HepG2 (cell line): ENCODE measurements around the gene IGF2BP1. TPM values are rescaled to one million over a fixed set of nuclear protein-coding genes. Genes with fewer than 3 reads are reported as not detected.
"Not testable (repeated sequence)": the region's sequence is repeated elsewhere in the genome, so short reads cannot be mapped to it uniquely, and the experiment has no call there.

Source experiments
- ATAC-seq: fragments of 200-7000 bp; cut with Tn5 transposase; 3 replicates; pipeline ENCODE4 v1.9.1; 2020; ENCODE audit warnings: mild to moderate bottlenecking, moderate library complexity
- BruUV-seq: library from RNA; stranded (reverse); fragments of 400-500 nt; replicated peaks from 2 replicates; lab custom pipeline; 2021; lab: Mats Ljungman, UMichigan
- CTCF ChIA-PET: fragments of 300-600 bp; formaldehyde crosslinking; extraction: SDS; loops from one replicate; lab custom pipeline; 2021; ENCODE audit warnings: low total read pairs, inconsistent platforms, low intra/inter-chr PET ratio; lab: Yijun Ruan, JAX
- POLR2A ChIA-PET: fragments of 350-600 bp; sonication (Branson Sonifier 250); formaldehyde crosslinking; loops from one replicate; lab custom pipeline; 2020; ENCODE audit warnings: antibody characterized with exemption, inconsistent platforms; lab: Yijun Ruan, JAX
- DNase-seq: peaks from one replicate; pipeline ENCODE4 v3.0.0-alpha.2; 2015; ENCODE audit warnings: low spot score
- FAIRE-seq: peaks from 3 replicates; lab custom pipeline; 2011; peaks lifted over from hg19 to GRCh38; lab: Jason Lieb, UNC
- H2AFZ ChIP-seq: one replicate; pipeline ENCODE4 v1.6.1; 2011; ENCODE audit warnings: low read length, inconsistent platforms
- H3K27ac ChIP-seq: fragments of 300-600 bp; 3 replicates; pipeline ENCODE4 v1.8.0; 2011; ENCODE audit warnings: mixed run types, mild to moderate bottlenecking, mixed read lengths, low read length, inconsistent platforms; ENCODE audit not compliant: insufficient read depth; ENCODE audit errors: extremely low read length
- H3K27me3 ChIP-seq, 2 experiments: fragments of 200-600 bp in 1 of 2; 2 replicates in 1 of 2; 3 replicates in 1 of 2; pipeline versions ENCODE4 v1.6.0 to v1.8.0; 2011; ENCODE audit warnings: low read length in 2 of 2, mild to moderate bottlenecking in 2 of 2, moderate library complexity in 2 of 2, inconsistent platforms in 1 of 2; ENCODE audit not compliant: insufficient read depth in 2 of 2, control insufficient read depth in 1 of 2
- H3K36me3 ChIP-seq, 2 experiments: fragments of 200-600 bp in 1 of 2; replicated peaks in 1 of 2; 2 replicates in 1 of 2; 3 replicates in 1 of 2; pipeline versions ENCODE4 v1.5.1 to v1.8.0; 2011; ENCODE audit warnings: low read length in 2 of 2, inconsistent platforms in 1 of 2; ENCODE audit not compliant: insufficient read depth in 2 of 2, control insufficient read depth in 1 of 2
- H3K4me1 ChIP-seq: 2 replicates; pipeline ENCODE4 v1.5.1; 2012; ENCODE audit warnings: low read length, inconsistent platforms; ENCODE audit not compliant: insufficient read depth
- H3K4me2 ChIP-seq: 2 replicates; pipeline ENCODE4 v1.6.0; 2011; ENCODE audit warnings: low read depth, low read length, inconsistent platforms
- H3K4me3 ChIP-seq, 3 experiments: fragments of 200-600 bp in 1 of 3; sonication (generic), shearing (Covaris generic) in 1 of 3; replicated peaks in 1 of 3; 2 replicates each; pipeline ENCODE4 v1.5.1; 2011 to 2016; ENCODE audit warnings: low read length in 3 of 3, inconsistent platforms in 2 of 3, low read depth in 2 of 3, mild to moderate bottlenecking in 2 of 3, control low read depth in 1 of 3, mixed read lengths in 1 of 3; ENCODE audit not compliant: insufficient read depth in 1 of 3
- H3K79me2 ChIP-seq: one replicate; pipeline ENCODE4 v1.6.1; 2011; ENCODE audit warnings: low read length, inconsistent platforms; ENCODE audit not compliant: insufficient read depth
- H3K9ac ChIP-seq: 2 replicates; pipeline ENCODE4 v1.6.0; 2011; ENCODE audit warnings: mild to moderate bottlenecking, low read depth, low read length, inconsistent platforms; ENCODE audit not compliant: insufficient read depth
- H3K9me3 ChIP-seq: 2 replicates; pipeline ENCODE4 v1.5.1; 2012; ENCODE audit warnings: mild to moderate bottlenecking, low read length
- H4K20me1 ChIP-seq: 2 replicates; pipeline ENCODE4 v1.6.0; 2011; ENCODE audit warnings: inconsistent platforms, mild to moderate bottlenecking, low read length, moderate library complexity; ENCODE audit not compliant: insufficient read depth
- GZF1 ChIP-seq: sonication (generic); formaldehyde crosslinking; IDR thresholded peaks from 2 replicates; pipeline ENCODE4 v1.5.1; 2020; ENCODE audit warnings: mild to moderate bottlenecking, missing genetic modification reagents
- HOXA3 ChIP-seq: sonication (generic); formaldehyde crosslinking; IDR thresholded peaks from 2 replicates; pipeline ENCODE4 v1.5.0; 2020; ENCODE audit warnings: missing genetic modification reagents
- KAT8 ChIP-seq: IDR thresholded peaks from 2 replicates; pipeline ENCODE4 v1.6.1; 2016; ENCODE audit warnings: missing genetic modification reagents, missing compliant biosample characterization
- PBX3 ChIP-seq: sonication (generic); formaldehyde crosslinking; IDR thresholded peaks from 2 replicates; pipeline ENCODE4 v1.8.1; 2023; ENCODE audit warnings: missing genetic modification reagents, inconsistent platforms, borderline replicate concordance
- ZFP90 ChIP-seq: sonication (generic); formaldehyde crosslinking; IDR thresholded peaks from 2 replicates; pipeline ENCODE4 v1.8.0; 2022; ENCODE audit warnings: missing genetic modification reagents, mild to moderate bottlenecking, inconsistent platforms, borderline replicate concordance
- ZNF121 ChIP-seq: sonication (generic); formaldehyde crosslinking; IDR thresholded peaks from 2 replicates; pipeline ENCODE4 v1.5.0; 2020; ENCODE audit warnings: mild to moderate bottlenecking, missing genetic modification reagents
- ZNF414 ChIP-seq: sonication (generic); formaldehyde crosslinking; IDR thresholded peaks from 2 replicates; pipeline ENCODE4 v1.5.0; 2020; ENCODE audit warnings: missing genetic modification reagents
- ZNF564 ChIP-seq: sonication (generic); formaldehyde crosslinking; IDR thresholded peaks from 2 replicates; pipeline ENCODE4 v1.8.1; 2023; ENCODE audit warnings: mild to moderate bottlenecking, missing genetic modification reagents
- ZNF691 ChIP-seq: sonication (generic); formaldehyde crosslinking; IDR thresholded peaks from 2 replicates; pipeline ENCODE4 v1.4.0; 2020; ENCODE audit warnings: missing genetic modification reagents, low read depth, mild to moderate bottlenecking, borderline replicate concordance
- ZNF749 ChIP-seq: sonication (generic); formaldehyde crosslinking; IDR thresholded peaks from 2 replicates; pipeline ENCODE4 v1.8.0; 2022; ENCODE audit warnings: mild to moderate bottlenecking, missing genetic modification reagents, moderate library complexity, borderline replicate concordance
- WGBS: methylation state at CpG from one replicate; pipeline ENCODE4 v1.1.6; 2017; ENCODE audit warnings: low lambda C conversion rate; 5-methylcytosine and 5-hydroxymethylcytosine counted together
- in situ Hi-C: cut with HindIII; loops from 2 replicates; pipeline ENCODE4 v1.10.0; 2017; ENCODE audit warnings: low pct_unique_long_range_greater_than_20kb; ENCODE audit not compliant: extremely low pct_ligation_motif_present
- intact Hi-C: fragments of 100-400 bp; cut with micrococcal nuclease; formaldehyde crosslinking; loops from one replicate; pipeline ENCODE4 v1.10.0; 2022; ENCODE audit not compliant: unreplicated experiment
- polyA plus RNA-seq, 8 experiments: library from polyadenylated mRNA; depleted of rRNA in 3 of 8; stranded (reverse) in 7 of 8; unstranded in 1 of 8; fragments of >200 nt; fragmentation: Illumina TruSeq in 4 of 8; extraction: Trizol in 4 of 8; gene quantifications; 2 replicates each; pipeline versions ENCODE4 v1.2.1 to v1.2.3, GENCODE V29; 2011 to 2016; ENCODE audit warnings: low read depth in 4 of 8, missing spikeins in 1 of 8, mixed read lengths in 1 of 8; ENCODE audit not compliant: insufficient read depth in 1 of 8
- total RNA-seq, 5 experiments: library from RNA; depleted of rRNA; stranded (reverse); fragments of >200 nt; fragmentation: Illumina TruSeq; extraction: Trizol; gene quantifications; 2 replicates each; pipeline ENCODE4 v1.2.3, GENCODE V29; 2016; ENCODE audit warnings: low read depth in 1 of 5
- TF ChIP-seq, protein P1 (sequence below): sonication (generic); formaldehyde crosslinking; IDR thresholded peaks from 2 replicates; pipeline ENCODE4 v1.4.0; 2020; ENCODE audit warnings: missing genetic modification reagents; ENCODE audit errors: not compliant biosample characterization
- TF ChIP-seq, protein P2 (sequence below): sonication (generic); formaldehyde crosslinking; IDR thresholded peaks from 2 replicates; pipeline ENCODE4 v1.8.0; 2022; ENCODE audit warnings: mild to moderate bottlenecking, missing genetic modification reagents, moderate library complexity

IGF2BP1 gene
- total and polyA plus RNA-seq, 2 of the 13 experiments (the other 11 are each of a cell fraction or from before 2014, with no cell fraction given), result 29.7 to 75.1 TPM

DNA sequence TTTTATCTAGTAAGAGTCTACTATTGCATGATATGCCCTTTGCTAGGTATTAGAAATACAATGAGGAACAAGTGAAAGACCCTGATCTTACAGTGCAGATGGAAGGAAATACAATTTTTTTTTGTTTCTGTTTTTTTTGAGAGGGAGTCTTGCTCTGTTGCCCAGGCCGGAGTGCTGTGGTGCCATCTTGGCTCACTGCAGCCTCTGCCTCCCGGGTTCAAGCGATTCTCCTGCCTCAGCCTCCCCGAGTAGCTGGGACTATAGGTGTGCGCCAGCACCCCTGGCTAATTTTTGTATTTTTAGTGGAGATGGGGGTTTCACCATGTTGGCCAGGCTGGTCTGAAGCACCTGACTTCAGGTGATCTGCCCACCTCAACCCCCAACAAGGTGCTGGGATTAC lies 11.7 kb downstream of the IGF2BP1 start:
- H3K9ac ChIP-seq, H3K27me3 ChIP-seq, FAIRE-seq, CTCF ChIA-PET, ATAC-seq, H3K4me2 ChIP-seq, intact Hi-C loops, H3K4me3 ChIP-seq, DNase-seq, BruUV-seq, H2AFZ ChIP-seq, H3K9me3 ChIP-seq, in situ Hi-C loops: not testable (repeated sequence)
- TF ChIP-seq ZNF121 (CRISPR knock-in tag), result peak; percentile 43; the same call in 1 of the 2 replicates
- peaks cover 11 to 30% of the 10 kb centered on the region in 2 experiments for H3K36me3 ChIP-seq
- H4K20me1 ChIP-seq, result peaks cover 55% of the 10 kb centered on the region
- POLR2A ChIA-PET, result interaction anchor here (1.1 to 5.3 kb wide), 3 partner anchors 12 to 47 kb away, joined by 5 to 61 read pairs (median 6); partner anchors contain the start of gene IGF2BP1
- WGBS, result 100% methylated on average over 5 of the region's 5 CpGs
- H3K27ac ChIP-seq, result peak overlapping the region; percentile 34
- H3K79me2 ChIP-seq, result peaks cover 97% of the 10 kb centered on the region
- peaks cover 100% of the 10 kb centered on the region for H3K4me1 ChIP-seq

GRCh38 chr17:49012769-49013255 lies 15.6 kb downstream of the IGF2BP1 start:
- DNase-seq (no peak), FAIRE-seq (peak; percentile 60), ATAC-seq (peak; percentile 65)
- WGBS, result 48% methylated on average over 9 of the region's 9 CpGs
- H3K9me3 ChIP-seq, result no peaks in the 10 kb centered on the region
- peaks cover 90% of the 10 kb centered on the region for H3K79me2 ChIP-seq
- H3K27me3 ChIP-seq, result no peaks in the 10 kb centered on the region
- in situ Hi-C loops, result no loop called here
- H3K9ac ChIP-seq, result peak overlapping the region; percentile 57
- H3K4me1 ChIP-seq, result peaks cover 97% of the 10 kb centered on the region
- peak overlapping the region; percentile 85 for H3K27ac ChIP-seq
- H3K4me2 ChIP-seq, result peak overlapping the region; percentile 61
- peak overlapping the region in 2 of 3 experiments; percentile 25 to 41; a peak in 5 of 6 replicates for H3K4me3 ChIP-seq
- CTCF ChIA-PET, result interaction anchor here (2.2 kb wide), 1 partner anchor 58 kb away, joined by 7 read pairs; no protein-coding TSS in a partner anchor
- H4K20me1 ChIP-seq, result peaks cover 27% of the 10 kb centered on the region
- POLR2A ChIA-PET, result interaction anchor here (1.2 to 3.7 kb wide), 8 partner anchors 8 to 120 kb away, joined by 3 to 65 read pairs (median 8); partner anchors contain the start of genes ATP5MC1, IGF2BP1 and SNF8
- BruUV-seq, result TSS peak; percentile 39
- intact Hi-C loops, result no loop called here
- H2AFZ ChIP-seq, result no peak overlapping the region
- H3K36me3 ChIP-seq, result peaks cover 15 to 33% of the 10 kb centered on the region in 2 experiments
- TF ChIP-seq HOXA3 (CRISPR knock-in tag), result peak; percentile 58
- peak; percentile 33; the same call in 1 of the 2 replicates for TF ChIP-seq ZFP90 (CRISPR knock-in tag)
- 0 out of 2 replicates have a peak, but pooled peaks have one; percentile 35 for TF ChIP-seq ZNF414
- TF ChIP-seq GZF1 (CRISPR knock-in tag), result no peak
- no peak for TF ChIP-seq PBX3 (CRISPR knock-in tag)
- TF ChIP-seq ZNF691, result no peak
- TF ChIP-seq, protein P1, sequence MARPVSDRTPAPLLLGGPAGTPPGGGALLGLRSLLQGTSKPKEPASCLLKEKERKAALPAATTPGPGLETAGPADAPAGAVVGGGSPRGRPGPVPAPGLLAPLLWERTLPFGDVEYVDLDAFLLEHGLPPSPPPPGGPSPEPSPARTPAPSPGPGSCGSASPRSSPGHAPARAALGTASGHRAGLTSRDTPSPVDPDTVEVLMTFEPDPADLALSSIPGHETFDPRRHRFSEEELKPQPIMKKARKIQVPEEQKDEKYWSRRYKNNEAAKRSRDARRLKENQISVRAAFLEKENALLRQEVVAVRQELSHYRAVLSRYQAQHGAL (CRISPR knock-in tag), result no peak
- TF ChIP-seq KAT8 (CRISPR knock-in tag), result peak; percentile 54
- no peak for TF ChIP-seq ZNF749 (CRISPR knock-in tag)
- TF ChIP-seq, protein P2, sequence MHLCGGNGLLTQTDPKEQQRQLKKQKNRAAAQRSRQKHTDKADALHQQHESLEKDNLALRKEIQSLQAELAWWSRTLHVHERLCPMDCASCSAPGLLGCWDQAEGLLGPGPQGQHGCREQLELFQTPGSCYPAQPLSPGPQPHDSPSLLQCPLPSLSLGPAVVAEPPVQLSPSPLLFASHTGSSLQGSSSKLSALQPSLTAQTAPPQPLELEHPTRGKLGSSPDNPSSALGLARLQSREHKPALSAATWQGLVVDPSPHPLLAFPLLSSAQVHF (CRISPR knock-in tag), result no peak
- no peak for TF ChIP-seq ZNF564
